Measurements from ENCODE around the gene ULK1. TPM values are rescaled to one million over a fixed set of nuclear protein-coding genes. Genes with fewer than 3 reads are reported as not detected.

The ULK1 gene
- total RNA-seq, 2 experiments from 2014 or later, result 35.2 to 42.2 TPM

DNA sequence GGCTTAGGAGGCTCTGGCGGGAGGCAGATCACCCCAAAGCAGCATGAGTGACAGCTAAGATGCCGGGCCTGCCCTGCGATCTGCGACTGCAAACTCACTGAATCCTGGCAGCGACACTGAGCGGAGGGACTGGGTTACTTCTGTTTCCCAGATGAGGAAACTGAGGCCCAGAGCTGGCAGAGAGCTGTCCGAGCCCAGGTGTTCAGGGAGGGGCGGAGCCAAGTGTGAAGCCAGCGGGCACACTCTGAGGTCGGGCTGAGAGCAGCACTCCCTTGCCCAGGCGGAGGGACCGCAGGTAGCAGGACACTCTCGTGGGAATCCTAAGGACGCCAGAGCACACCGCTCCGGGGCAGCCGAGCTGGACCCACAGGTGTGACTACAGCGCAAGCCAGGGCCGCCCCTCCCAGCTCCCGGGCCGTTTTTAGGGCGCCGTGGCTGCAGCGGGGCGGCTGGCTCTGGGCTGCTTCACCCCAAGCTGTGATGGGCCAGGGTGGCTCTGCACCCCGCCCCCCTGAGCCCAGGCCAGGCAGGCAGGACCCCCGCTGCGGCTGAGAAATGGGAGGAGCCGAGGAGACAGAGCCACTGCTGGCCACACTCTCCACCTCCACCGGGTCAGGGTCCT is 38.8 kb upstream of the ULK1 start:
- Mint-ChIP-seq H3K36me3 (ENCODE audit: low read depth) (no peaks in the 10 kb centered on the region), H3K9me3 (no peaks in the 10 kb centered on the region), H3K27ac (no peak overlapping the region), H3K27me3 (peaks cover 4% of the 10 kb centered on the region), H3K4me1 (peaks cover 5% of the 10 kb centered on the region), H3K4me3 (no peak overlapping the region)
- ChIA-PET CTCF (no interaction called here), POLR2A (no interaction called here)
- no peak for DNase-seq

DNA sequence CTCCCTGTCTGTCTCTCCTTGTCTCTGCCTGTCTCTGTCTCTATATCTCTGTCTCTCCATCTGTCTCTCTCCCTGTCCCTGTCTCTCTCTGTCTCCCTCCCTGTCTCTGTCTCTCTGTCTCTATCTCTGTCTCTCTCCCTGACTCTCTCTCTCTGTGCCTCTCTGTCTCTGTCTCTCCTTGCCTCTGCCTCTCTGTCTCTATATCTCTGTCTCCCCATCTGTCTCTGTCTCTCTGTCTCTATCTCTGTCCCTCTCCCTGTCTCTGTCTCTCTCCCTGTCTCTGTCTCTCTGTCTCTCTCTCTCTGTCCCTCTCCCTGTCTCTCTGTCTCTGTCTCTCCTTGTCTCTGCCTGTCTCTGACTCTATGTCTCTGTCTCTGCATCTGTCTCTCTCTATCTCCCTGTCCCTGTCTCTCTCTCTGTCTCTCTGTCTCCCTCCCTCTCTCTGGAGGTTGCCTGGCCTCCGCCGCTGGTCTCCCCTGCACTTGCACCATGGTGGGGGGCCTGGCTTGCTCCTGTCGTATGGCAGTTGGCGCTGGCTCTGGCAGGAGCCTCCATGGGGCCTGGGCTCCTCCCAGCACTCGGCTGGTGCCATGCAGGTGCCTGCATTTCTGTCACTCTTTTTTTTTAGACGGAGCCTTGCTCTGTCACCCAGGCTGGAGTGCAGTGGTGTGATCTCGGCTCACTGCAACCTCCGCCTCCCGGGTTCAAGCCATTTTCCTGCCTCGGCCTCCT is 37.9 kb upstream of the ULK1 start:
- Mint-ChIP-seq H3K27ac (no peak overlapping the region), H3K4me3 (no peak overlapping the region), H3K4me1 (peaks cover 13% of the 10 kb centered on the region), H3K9me3 (no peaks in the 10 kb centered on the region), H3K36me3 (ENCODE audit: low read depth) (no peaks in the 10 kb centered on the region), H3K27me3 (peaks cover 4% of the 10 kb centered on the region)
- CTCF ChIA-PET, result interaction anchor here (0.6 kb wide), 1 partner anchor 25 kb away, joined by 3 read pairs; no protein-coding TSS in a partner anchor
- no peak for DNase-seq
- POLR2A ChIA-PET, result no interaction called here

DNA sequence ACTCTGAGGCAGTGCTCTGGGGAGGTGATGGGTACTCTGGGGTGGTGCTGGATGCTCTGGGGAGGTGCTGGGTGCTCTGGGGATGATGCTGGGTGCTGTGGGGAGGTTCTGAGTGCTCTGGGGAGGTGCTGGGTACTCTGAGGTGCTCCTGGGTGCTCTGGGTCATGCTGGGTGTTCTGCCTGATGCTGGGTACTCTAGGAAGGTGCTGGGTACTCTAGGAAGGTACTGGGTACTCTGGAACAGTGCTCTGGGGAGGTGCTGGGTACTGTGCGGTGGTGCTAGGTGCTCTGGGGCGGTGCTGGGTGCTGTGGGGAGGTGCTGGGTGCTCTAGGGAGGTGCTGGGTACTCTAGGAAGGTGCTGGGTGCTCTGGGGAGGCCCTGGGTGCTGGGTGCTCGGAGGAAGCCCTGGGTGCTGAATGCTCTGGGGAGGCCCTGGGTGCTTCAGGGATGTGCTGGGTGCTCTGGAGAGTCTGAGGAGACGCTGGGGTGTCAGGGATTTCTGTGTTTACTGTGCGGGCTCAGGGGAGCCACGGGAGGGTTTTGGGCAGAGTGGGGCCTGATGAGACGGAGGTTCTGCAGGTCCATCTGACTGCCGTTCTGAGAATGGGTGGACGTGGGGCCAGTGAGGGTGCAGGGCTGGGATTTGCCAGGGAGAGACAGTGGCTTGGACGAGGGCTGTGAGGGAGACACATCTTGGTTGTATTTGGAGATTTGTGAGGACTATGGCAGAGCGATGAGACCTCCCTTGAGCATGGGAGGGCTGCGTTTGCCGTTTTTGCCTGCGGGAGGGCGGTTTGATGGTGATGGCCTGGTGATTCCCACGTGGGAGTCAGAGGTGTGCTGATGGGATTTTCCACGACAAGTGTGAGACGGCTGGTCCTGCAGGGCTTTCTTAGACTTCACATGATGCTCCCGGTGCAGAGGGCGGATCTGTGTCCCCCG is 36.2 kb upstream of the ULK1 start:
- CTCF ChIA-PET, result no interaction called here
- Mint-ChIP-seq H3K27ac (no peak overlapping the region), H3K36me3 (ENCODE audit: low read depth) (no peaks in the 10 kb centered on the region), H3K9me3 (no peaks in the 10 kb centered on the region), H3K4me3 (no peak overlapping the region), H3K4me1 (peaks cover 20% of the 10 kb centered on the region), H3K27me3 (peaks cover 4% of the 10 kb centered on the region)
- DNase-seq, result no peak
- POLR2A ChIA-PET, result no interaction called here

DNA sequence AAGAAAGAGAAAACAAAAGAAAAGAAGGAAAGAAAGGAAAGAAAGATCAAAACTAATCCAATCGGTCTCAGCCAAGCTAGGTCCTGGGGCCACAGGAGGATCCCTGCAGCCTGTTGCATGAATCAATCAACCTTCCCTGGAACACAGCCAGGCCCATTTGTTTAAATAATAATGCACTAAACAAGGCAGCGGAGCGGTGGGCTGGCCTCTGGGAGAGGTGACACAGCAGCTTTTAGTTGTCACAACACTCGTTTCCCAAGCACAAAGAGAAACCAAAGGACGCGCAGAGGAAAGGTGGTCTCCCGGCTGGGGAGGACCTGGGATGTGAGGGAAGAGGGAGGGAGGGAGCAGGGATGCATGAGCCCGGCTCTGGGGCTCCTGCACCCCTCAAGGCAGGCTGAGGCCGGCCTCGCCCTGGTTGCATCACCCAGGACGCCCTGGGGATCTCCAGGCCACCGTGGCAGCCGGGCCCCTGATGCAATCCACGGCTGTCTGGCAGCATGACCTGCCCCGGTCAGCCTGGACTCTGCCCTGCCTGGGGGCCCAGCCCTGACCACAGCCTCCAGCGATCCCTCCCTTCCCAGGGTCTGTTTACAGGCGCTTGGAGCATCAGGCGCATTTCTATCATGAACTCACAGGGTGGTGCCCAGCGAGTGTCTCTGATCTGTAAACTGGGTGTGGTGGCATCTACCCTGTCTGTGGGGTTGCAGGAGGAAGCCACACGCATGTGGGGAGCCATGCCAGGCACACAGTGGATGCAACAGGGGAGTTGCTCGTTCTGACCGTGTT is 33.8 kb upstream of the ULK1 start:
- Mint-ChIP-seq H3K27me3 (peaks cover 4% of the 10 kb centered on the region), H3K4me1 (peaks cover 20% of the 10 kb centered on the region), H3K36me3 (ENCODE audit: low read depth) (no peaks in the 10 kb centered on the region), H3K27ac (peak overlapping the region; percentile 68), H3K4me3 (no peak overlapping the region), H3K9me3 (no peaks in the 10 kb centered on the region)
- POLR2A ChIA-PET, result interaction anchor here (0.9 to 1.4 kb wide), 2 partner anchors 65 to 69 kb away, joined by 3 to 4 read pairs; partner anchors contain the start of gene PUS1
- peak; percentile 53 for DNase-seq
- CTCF ChIA-PET, result interaction anchor here (0.6 to 1.3 kb wide), 3 partner anchors 9 to 69 kb away, joined by 3 to 5 read pairs (median 3); no protein-coding TSS in a partner anchor

DNA sequence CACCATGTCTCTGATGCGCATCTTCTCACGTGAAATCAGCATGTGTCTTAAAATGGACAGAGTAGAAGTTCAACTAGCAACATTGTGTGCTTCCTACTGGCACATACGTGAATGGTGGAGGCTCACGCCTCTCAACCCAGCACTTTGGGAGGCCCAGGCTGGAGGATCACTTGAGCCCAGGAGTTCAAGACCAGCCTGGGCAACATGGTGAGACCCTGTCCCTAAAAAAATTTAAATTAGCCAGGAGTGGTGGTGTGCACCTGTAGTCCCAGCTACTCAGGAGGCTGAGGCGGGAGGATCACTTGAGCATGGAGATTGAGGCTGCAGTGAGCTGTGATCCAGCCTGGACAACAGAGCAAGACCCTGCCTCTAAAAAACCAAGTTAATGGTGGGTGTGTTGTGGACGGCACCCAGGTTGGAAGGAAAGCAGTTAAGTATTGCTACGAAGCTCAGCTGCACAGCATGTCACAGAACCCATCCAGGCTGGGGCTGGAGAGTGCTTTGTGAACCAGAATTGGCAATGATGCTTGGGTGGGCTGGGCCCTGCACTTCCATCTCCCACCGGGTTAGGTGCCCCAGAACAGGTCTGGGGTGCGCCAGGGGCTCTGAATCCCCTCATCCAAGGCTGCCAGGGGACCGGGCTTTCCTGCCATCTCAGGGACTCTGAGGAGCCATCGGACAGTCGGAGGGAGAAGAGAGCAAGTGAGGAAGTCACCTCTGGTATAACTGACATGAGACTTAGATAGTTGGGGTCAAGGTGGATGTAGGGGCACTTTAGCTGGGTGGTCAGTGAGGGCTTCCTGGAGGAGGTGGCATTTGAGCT is 33.0 kb upstream of the ULK1 start:
- CTCF ChIA-PET, result interaction anchor here (1.3 kb wide), 1 partner anchor 10 kb away, joined by 3 read pairs; no protein-coding TSS in a partner anchor
- H3K27me3 Mint-ChIP-seq, result no peaks in the 10 kb centered on the region
- no peaks in the 10 kb centered on the region for H3K9me3 Mint-ChIP-seq
- H3K4me3 Mint-ChIP-seq, result no peak overlapping the region
- H3K27ac Mint-ChIP-seq, result peak overlapping the region; percentile 66
- H3K4me1 Mint-ChIP-seq, result peaks cover 20% of the 10 kb centered on the region
- no peak for DNase-seq
- no peaks in the 10 kb centered on the region for H3K36me3 Mint-ChIP-seq (ENCODE audit: low read depth)
- POLR2A ChIA-PET, result interaction anchor here (1.1 kb wide), 1 partner anchor 68 kb away, joined by 3 read pairs; no protein-coding TSS in a partner anchor

DNA sequence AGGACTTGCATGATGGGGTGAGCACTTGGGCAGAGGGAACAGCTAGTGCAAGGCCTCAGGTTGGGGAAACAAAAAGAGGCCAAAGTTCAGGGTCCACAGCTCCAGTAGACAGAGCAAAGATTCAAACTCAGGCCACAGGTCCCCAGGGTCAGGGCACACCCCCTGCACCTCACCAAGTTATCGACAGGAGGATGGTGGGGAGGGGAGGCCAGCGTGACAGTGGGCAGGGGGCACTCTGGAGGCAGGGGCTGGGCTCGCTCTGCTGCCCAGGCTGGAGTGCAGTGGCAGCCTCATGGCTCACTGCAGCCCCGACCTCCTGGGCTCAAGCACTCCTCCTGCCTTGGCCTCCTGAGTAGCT is 32.4 kb upstream of the ULK1 start:
- Mint-ChIP-seq H3K27ac (peak overlapping the region; percentile 63), H3K9me3 (no peaks in the 10 kb centered on the region), H3K27me3 (no peaks in the 10 kb centered on the region), H3K4me1 (peaks cover 20% of the 10 kb centered on the region), H3K36me3 (ENCODE audit: low read depth) (no peaks in the 10 kb centered on the region), H3K4me3 (no peak overlapping the region)
- no peak for DNase-seq
- POLR2A ChIA-PET, result interaction anchor here (1.1 kb wide), 1 partner anchor 68 kb away, joined by 3 read pairs; no protein-coding TSS in a partner anchor
- CTCF ChIA-PET, result interaction anchor here (1.3 kb wide), 1 partner anchor 11 kb away, joined by 3 read pairs; no protein-coding TSS in a partner anchor

DNA sequence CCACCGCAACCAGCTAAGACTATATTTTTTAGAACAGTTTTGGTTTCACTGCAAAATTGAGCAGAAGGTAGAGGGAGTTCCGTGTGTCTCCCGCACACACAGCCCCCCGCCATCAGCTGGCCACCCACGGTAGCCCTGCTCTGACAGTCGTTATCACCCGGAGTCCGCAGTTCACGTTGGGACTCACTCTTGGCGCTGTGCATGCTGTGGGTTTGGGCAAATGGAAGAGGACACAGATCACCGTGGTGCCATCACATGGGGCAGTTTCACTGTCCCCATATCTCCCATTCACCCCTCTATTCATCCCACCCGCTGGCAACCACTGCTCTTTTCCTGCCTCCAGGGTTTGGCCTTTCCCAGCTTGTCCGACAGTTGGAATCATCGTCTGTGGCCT is 31.8 kb upstream of the ULK1 start:
- Mint-ChIP-seq H3K36me3 (ENCODE audit: low read depth) (no peaks in the 10 kb centered on the region), H3K4me3 (no peak overlapping the region), H3K9me3 (no peaks in the 10 kb centered on the region), H3K4me1 (peaks cover 20% of the 10 kb centered on the region), H3K27ac (no peak overlapping the region), H3K27me3 (no peaks in the 10 kb centered on the region)
- CTCF ChIA-PET, result no interaction called here
- no peak for DNase-seq
- POLR2A ChIA-PET, result no interaction called here

DNA sequence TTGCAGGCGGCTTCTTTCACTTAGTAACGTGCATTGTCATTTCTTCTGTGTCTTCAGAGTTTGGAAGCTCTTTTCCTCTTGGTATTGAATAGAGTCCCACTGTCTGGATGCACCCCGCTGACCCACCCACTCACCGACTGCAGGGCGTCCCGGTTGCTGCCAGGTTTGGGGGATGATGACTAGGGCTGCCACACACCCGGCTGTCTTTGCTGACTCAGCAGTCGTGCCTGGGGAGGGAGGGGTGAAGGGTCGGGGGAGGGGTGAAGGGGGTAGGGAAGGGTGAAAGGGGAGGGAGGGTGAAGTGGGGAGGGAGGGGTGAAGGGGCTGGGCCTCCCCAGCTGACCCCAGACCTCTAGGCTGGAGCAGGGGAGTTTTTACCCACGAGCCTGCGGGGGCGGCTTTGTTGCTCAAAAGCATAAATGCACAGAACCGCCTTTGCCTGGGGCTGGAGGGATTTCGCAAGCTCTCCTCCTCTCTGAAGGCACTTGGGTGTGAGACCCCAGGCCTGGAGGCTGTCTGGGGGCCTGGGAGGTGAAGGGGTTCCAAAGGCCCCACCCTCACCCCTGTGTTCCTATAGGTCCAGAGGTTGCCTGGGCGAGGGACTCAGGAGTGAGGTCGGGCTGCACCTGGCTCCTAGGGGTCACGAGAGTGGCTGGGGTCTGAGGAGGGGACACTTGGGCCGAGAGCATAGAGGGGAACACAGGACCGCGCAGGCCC is 31.3 kb upstream of the ULK1 start:
- Mint-ChIP-seq H3K36me3 (ENCODE audit: low read depth) (no peaks in the 10 kb centered on the region), H3K9me3 (no peaks in the 10 kb centered on the region), H3K4me1 (peaks cover 20% of the 10 kb centered on the region), H3K27me3 (no peaks in the 10 kb centered on the region), H3K4me3 (no peak overlapping the region), H3K27ac (no peak overlapping the region)
- ChIA-PET CTCF (no interaction called here), POLR2A (no interaction called here)
- no peak for DNase-seq

DNA sequence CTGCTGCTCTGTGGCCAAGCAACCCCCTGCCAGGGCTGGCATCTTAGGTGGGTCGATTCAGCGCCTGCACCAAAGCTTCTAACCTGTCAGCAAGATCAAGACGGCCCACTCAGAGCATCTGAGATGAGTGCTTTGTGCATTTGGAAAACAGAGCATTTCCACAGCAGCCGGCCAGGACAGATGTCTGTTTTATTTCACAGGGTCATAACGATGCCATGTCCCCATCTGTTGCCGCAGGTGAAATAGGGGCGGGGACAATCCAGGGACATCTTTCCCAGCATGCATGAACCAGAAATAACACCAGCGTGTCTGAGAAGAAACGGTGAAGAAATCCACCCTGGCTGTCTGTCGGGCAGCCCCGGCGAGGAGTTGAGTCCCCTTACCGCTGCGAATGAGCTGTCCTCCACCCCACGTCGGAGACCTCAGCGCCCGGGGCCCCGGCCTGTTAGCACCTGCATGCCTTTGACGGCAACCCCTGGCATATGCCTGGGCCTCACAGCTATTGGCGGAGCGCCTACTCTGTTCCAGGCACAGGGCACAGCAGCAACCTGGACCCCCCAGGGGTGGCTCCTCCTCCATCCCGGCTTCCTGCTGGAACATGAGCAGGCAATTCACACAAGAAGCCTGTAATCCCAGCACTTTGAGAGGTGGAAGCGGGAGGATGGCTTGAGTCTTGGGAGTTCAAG is 30.6 kb upstream of the ULK1 start:
- H3K4me1 Mint-ChIP-seq, result peaks cover 20% of the 10 kb centered on the region
- no peaks in the 10 kb centered on the region for H3K9me3 Mint-ChIP-seq
- no peaks in the 10 kb centered on the region for H3K27me3 Mint-ChIP-seq
- no peak overlapping the region for H3K4me3 Mint-ChIP-seq
- CTCF ChIA-PET, result no interaction called here
- no peak for DNase-seq
- POLR2A ChIA-PET, result no interaction called here
- no peaks in the 10 kb centered on the region for H3K36me3 Mint-ChIP-seq (ENCODE audit: low read depth)
- no peak overlapping the region for H3K27ac Mint-ChIP-seq

DNA sequence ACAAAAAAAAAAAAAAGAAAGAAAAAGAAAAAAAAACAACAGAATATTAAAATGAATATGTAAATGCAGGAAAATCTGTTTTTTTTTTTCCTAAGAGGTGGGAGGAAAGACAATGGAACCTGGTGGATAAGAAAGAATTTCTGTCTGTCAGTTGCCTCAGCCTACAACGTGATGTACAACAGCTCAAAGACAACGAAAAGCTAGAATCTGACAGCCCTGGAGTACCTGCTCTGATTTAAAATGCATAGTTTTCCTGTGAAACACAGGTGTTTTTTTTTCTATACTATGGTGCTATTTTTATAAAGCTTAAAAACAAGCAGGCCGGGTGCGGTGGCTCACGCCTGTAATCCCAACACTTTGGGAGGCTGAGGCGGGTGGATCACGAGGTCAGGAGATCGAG is 30.0 kb upstream of the ULK1 start:
- CTCF ChIA-PET, result no interaction called here
- H3K4me3 Mint-ChIP-seq, result no peak overlapping the region
- peaks cover 20% of the 10 kb centered on the region for H3K4me1 Mint-ChIP-seq
- H3K36me3 Mint-ChIP-seq (ENCODE audit: low read depth), result no peaks in the 10 kb centered on the region
- DNase-seq, result no peak
- H3K27ac Mint-ChIP-seq, result no peak overlapping the region
- H3K9me3 Mint-ChIP-seq, result no peaks in the 10 kb centered on the region
- H3K27me3 Mint-ChIP-seq, result no peaks in the 10 kb centered on the region
- POLR2A ChIA-PET, result no interaction called here

DNA sequence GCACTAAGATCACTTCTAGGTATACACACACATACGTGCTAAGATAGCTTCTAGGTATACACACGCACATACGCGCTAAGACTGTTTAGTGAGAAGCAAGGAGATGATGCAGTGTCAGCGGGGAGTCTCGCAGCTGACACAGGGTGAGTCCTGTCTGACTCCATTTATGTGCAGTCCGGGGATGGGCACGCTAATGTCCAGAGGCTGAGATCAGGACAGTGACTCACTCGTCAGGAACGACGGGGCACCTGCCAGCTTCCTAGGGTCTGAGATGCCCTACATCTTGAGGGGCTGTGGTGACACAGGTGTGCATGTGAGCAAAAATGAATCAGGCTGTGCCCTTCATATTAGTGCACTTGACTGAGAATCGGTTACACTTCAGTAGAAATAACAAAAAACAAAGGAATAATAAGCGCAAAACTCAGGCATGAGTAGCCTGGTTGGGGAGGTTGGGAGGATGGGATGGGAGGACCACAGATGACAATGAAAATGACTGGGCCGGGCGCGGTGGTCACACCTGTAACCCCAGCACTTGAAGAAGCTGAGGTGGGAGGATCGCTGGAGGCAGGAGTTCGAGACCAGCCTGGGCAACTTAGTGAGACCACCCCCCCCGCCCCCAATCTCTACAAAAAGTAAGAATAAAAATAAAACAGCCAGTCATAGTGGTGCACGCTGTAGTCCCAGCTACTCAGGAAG is 29.1 kb upstream of the ULK1 start:
- ChIA-PET POLR2A (no interaction called here), CTCF (no interaction called here)
- DNase-seq, result no peak
- H3K4me3 Mint-ChIP-seq, result no peak overlapping the region
- H3K4me1 Mint-ChIP-seq, result peaks cover 21% of the 10 kb centered on the region
- no peaks in the 10 kb centered on the region for H3K27me3 Mint-ChIP-seq
- H3K27ac Mint-ChIP-seq, result no peak overlapping the region
- H3K36me3 Mint-ChIP-seq (ENCODE audit: low read depth), result no peaks in the 10 kb centered on the region
- H3K9me3 Mint-ChIP-seq, result no peaks in the 10 kb centered on the region

All from activated CD4-positive, alpha-beta memory T cell treated with anti-CD3 and anti-CD28 coated beads, Interleukin-2, amount 10 ng/mL, durations not matched to agents 7 days and 5 days (primary cell).